ENCODE data around the gene ATP2A1.
A peak's percentile ranks its signal among the peaks of the same experiment; 100 is the strongest.
"Not testable (repeated sequence)": the region's sequence is repeated elsewhere in the genome, so short reads cannot be mapped to it uniquely, and the experiment has no call there.

The ATP2A1 gene

DNA sequence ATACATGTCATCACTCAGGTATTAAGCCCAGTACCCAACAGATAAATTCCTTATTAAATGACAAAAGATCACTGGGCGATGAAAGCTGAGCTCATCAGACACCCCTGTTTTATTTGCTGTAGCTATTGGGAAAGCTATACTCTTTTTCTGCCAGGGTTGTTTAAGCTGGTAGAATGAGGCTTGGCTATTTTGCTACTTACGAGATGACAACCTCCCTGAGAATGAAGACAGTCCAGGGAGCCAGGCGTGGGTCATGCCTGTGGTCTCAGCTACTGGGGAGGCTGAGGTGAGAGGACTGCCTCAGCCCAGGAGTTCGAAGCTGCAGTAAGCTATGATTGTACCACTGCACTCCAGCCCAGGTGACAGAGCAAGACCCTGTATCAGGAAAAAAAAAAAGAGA lies 19.0 kb upstream of the ATP2A1 start:
- DNase-seq (ENCODE audit: low read depth) = no peak

DNA sequence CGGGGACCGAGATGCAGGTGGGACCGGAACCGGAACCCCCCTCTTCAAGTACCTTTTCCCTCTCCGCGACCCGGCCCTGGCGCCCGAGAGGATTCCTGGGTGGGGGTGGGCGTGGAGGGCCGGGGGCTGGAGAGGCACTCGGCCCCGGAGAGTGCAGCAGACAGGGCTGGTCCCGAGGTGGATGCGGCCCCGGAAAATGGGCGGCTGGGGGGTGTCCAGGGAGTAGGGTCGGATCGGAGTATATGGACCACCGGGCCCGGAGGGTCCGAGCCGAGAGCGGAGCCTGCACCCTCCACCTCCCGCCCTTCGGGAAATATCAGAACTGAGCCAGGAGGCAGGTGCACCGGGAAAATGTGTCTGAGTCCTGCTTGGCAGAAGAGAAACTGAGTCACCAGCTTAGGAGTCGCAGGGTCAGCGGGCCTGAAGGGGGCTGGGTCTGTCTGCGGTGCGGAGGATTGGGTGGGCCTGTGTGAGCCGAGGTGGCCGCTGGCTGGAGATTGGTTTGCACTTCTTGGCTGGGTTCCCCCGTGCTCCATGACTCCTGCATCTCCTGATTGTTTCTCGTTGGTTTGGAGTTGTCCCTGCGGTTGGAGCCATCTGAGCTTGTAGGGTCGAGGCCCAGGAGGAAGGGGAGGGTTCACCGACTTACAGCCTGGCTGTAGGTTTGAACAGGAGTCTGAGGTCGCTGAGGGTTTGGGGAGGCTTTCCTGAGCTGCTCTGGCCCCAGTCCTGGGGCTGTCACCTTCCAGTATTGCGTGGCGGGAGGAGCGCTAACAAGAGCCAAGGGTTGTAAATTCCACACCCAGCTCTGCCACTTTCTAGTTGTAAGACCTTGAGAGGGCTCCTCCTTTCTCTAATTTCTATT lies 14.1 kb upstream of the ATP2A1 start:
- DNase-seq (ENCODE audit: low read depth) = no peak

DNA sequence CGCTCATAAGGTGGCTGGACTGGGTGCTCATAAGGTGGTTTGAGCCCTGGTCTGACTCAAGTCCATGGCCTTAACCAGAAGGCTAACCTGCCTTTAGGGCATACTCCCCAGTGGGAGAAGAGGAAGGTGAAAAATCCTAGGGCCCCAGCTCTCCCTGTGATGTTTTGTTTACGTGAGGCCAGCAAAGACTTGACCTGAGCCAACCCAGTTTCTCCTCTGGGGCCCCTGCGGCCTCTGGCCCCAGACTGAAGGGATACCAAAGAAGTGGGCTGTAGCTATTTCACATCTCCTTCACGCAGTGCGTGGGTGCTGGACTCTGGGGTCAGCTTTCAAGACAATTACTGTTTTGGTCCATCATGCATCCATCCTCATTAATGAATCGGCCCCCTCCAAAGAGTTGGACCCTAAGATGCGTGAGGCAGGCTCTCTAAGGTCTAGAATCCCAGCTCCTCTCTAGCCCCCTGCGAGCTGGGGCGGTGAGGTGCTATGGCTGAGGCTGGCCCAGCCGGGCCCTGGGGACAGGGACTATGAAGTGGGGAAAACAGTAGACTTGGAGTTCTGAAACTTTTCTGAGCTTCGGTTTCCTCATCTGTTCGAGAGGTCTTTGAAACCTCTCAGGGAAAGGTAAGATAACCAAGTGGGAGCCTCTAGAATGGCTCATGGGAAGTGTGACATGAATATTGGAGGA lies 13.1 kb upstream of the ATP2A1 start:
- DNase-seq (ENCODE audit: low read depth) = no peak

DNA sequence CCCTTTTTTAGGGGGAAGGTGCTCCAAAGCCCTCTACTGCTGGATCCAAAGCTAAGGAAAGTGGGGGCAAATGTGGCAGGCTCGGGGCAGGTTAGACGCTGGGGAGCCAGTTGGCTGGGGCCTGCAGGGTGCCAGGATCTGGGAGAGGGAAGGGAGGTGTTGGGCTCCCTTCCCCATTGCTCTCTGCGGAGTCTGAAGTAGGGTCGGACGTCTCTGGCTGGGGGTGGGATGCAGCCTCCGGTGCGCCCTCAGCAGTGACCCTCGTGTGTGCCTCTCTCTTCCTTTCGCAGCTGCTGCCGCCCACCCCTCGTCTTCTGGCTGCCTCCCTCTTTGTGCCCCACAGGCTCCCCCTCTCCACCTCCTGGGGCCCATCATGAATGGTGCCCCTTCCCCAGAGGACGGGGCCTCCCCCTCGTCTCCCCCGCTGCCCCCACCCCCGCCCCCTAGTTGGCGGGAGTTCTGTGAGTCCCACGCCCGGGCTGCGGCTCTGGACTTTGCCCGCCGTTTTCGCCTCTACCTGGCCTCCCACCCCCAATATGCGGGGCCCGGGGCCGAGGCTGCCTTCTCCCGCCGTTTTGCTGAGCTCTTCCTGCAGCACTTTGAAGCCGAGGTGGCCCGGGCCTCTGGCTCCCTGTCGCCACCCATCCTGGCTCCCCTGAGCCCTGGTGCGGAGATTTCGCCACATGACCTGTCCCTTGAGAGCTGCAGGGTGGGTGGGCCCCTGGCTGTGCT lies 12.4 kb upstream of the ATP2A1 start:
- no peak for DNase-seq (ENCODE audit: low read depth)

DNA sequence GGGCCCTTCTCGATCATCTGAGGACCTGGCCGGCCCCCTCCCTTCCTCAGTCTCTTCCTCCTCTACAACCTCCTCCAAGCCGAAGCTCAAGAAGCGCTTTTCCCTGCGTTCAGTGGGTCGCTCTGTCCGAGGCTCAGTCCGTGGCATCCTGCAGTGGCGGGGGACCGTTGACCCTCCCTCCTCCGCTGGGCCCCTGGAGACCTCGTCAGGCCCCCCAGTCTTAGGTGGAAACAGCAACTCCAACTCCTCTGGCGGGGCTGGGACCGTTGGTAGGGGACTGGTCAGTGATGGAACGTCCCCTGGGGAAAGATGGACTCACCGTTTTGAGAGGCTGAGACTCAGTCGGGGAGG lies 11.9 kb upstream of the ATP2A1 start:
- no peak for DNase-seq (ENCODE audit: low read depth)

DNA sequence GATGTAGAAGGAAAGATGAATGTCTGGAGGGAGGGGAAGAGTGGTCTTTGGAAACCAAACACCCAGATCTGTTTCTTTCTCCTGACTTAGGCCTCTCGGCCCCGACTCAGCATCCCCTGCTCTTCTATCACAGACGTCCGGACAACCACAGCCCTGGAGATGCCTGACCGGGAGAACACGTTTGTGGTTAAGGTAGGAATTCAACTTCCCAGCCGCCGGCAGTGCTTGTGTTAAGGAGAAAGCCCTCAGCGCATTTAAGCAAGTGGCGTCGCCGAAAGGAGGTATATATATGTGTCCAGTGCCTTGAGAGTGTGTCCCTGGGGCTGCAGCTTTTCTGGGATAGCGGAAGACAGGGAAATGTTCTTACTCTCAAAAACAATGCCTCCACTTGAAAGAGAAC lies 11.0 kb upstream of the ATP2A1 start:
- no peak for DNase-seq (ENCODE audit: low read depth)

DNA sequence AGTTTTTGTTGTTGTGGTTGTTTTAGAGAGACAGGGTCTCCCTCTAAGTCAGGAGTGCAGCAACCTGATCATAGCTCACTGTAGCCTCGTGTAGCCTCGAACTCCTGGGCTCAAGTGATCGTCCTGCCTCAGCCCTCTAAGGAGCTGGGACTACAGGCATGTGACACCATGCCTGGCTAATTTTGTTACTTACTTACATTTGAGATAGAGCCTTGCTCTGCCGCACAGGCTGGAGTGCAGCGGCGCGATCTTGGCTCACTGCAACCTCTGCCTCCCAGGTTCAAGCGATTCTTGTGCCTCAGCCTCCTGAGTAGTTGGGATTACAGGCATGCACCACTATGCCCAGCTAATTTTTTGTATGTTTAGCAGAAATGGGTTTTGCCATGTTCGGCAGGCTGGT lies 10.6 kb upstream of the ATP2A1 start:
- DNase-seq (ENCODE audit: low read depth) = not testable (repeated sequence)

DNA sequence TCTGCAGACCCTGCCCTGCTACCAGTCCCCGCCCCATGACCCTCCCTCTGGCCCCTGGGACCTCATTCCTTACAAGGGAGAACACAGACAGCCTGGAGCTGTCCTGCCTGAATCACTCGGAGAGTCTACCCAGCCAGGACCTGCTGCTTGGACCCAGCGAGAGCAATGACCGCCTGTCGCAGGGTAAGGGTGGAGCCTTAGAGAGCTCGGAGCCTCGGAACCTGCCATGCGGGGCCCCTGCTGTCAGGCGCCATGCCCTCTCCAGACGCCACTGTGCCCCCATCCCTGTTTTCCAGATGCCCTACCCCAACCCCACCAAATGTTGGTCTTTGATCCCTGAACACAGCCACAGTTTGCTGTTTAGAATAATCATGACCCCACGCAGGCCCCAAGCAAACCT lies 9.1 kb upstream of the ATP2A1 start:
- no peak for DNase-seq (ENCODE audit: low read depth)

DNA sequence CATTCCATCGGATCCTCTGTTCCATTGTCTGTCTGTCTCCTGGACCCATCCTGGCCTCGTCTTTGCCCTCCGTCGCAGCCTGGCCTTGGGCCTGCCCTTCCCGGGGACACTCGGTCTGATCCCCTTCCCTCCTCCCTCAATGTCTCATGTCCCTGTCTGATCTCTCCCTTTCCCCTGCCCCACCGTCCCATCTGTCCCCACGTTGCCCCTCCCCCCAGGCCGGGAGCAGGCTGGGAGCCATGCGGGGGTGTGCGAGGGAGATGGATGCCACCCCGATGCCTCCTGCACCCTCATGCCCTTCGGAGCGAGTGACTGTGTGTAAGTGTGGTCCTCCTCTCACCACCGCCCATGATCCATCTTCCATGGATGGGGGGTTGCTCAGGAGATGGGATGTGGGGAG lies 5.3 kb upstream of the ATP2A1 start:
- DNase-seq (ENCODE audit: low read depth) = no peak

DNA sequence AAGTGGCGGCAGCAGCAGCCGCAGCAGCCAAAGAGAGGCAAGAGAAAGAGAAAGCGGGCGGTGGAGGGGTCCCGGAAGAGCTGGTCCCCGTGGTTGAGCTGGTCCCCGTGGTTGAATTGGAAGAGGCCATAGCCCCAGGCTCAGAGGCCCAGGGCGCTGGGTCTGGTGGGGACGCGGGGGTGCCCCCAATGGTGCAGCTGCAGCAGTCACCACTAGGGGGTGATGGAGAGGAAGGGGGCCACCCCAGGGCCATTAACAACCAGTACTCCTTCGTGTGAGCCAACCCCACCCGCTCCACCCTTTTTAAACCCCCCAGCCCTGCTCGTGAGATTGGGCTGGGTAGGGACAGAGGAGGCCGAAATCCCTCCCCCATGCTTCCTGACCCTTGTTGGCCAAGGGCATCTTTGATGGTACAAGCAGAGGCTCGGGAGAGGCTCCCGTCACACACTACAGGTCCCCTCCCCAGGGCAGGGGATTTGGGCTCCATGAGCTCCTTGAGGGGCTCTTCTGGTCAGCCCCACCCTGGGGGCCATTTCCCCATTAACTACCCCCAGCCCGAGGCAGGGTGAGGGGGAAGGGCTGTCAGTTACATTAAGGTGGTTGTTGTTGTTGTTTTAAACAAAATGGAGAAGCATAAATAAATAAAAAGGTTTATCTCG lies 4.6 kb upstream of the ATP2A1 start:
- peak; percentile 33 for DNase-seq (ENCODE audit: low read depth)

DNA sequence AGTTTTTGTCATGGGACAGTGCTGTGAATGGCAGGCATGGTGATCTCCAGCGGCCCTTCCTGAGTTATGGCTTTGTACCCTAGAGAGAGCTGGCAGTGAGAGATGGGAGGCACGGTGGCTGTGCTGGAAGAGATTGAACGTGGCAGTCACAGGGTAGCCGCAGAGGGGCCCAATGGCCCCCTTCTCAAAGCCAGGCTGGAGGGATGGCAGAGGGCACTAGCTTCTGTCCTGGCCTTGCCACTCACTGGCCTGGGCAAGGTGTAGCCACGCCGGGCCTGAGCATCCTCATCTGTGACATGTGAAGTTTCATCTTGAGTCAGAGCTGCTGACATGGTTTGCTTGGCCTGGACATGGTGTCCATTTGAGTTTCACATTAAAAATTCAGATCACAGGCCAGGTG lies 3.9 kb upstream of the ATP2A1 start:
- DNase-seq (ENCODE audit: low read depth) = no peak

DNA sequence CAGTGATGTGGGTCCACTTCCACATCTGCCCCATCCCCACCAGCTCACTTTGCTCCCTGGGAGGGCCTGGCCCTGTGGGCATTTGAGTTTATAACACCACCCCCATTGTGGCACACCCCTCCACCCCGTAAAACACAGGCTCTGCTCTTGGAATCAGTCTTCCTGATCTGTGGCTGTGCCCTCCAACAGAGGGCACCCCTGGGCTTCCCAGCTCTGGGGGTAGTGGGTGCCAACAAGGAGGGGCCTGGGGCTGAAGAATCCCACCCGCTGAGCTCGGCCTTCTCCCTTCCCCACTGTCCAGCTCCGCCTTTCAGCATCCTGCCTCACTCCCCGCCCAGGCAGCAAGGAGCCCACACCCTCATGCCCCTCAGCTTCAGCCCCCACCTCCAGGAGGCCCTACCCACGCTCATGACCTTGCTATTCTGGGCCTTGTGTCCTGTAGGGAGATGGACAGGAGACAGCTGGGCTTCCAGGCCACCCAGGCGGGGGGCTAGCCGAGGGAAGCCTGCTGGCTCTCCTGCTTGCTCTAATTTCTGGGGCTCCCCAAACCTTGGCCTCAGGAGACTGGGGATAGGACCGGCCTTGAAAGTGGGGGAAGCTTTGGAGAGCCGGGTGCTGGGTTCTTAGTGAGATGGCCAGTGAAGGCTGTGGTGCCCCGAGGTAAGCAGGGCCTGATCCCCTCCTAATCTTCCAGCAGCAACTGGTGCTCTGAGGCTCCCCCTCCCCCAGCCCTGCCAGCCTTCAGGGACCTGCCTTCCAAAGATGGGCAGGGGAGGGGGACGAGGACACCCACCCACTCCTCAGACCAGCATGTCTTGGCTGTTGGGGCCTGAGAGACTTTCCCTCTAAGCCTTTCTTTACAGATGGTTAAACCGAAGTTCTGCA lies 2.9 kb upstream of the ATP2A1 start:
- DNase-seq (ENCODE audit: low read depth) = no peak

DNA sequence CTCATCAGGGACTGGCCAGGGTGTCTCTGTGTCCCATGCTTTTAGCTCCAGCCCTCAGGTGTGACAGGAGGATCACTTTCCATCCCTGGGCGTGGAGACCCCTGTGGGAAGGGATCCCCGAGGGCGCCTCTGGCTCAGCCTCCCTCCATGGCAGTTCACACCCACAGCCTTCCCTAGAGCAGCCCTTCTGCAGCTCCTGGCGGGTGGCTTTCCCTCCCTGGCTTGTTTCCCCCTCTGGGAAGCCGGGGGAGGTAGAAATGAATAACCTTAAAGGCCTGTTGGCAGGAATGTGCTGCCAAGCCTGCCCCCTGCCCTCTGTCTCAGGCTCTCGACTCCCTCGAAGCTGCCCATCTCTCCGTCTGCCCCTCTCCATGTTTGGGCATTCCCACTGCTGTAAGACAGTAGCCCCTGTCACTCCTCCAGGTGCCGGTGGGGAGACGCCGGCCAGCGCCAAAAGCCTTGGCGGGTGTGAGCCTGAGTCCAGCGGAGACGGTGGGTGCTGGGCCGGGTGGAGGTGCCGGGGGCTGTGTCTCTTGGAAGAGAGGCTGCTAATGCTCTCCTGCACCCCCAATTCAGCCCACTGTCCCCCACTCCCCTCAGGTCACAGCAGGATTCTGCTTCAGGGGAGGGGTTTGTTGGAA lies 2.1 kb upstream of the ATP2A1 start:
- no peak for DNase-seq (ENCODE audit: low read depth)

DNA sequence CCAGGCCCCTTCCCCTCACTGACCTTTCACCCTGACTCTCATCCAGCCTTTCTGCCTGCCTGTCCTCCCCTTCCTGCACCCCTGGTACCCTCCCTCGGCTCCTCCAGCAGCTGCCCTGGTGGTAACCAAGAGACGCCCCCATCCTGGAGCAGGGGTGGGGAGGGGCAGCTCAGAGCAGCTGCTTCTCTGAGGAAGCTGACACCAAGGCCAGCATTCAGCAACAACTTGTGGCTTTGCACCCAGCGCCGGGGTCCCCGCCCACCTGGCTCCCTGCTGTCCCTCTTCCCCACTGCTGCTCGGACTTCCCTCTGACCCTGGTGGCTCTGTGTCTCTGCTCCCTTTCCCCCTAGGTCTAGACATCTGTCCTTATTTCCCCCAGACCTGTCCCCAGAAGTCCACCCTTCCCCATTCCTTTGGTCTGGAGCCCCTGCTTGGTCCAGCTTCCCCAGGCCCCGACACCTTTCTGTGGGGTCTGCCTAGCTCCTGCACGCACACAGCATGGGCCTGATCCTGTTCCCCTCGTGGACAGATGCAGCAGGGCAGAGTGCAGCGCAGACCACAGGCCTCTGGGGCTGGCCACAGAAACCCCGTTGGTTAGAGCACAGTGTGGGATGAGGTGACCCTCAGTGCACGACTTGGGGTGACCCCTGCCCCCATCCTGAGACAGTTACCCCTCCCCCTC lies 1.2 kb upstream of the ATP2A1 start:
- DNase-seq (ENCODE audit: low read depth) = no peak

DNA sequence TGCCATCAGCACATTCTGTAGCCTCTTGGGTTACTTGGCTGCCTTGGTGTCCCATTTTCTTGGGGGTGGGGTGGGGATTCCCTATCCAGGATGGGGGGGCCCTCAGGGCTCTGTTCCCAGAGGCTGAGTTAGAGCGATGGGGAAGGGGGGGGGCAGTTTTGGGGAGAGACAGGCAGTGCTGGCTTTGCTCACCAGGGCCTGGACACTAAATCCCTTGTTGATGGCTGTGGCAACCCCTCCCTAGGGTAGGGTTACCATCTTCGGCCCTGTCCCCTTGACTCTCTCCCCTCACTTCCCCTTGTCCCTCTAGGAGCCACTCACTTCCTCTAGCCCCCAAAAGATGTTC lies 660 bp upstream of the ATP2A1 start:
- no peak for DNase-seq (ENCODE audit: low read depth)

DNA sequence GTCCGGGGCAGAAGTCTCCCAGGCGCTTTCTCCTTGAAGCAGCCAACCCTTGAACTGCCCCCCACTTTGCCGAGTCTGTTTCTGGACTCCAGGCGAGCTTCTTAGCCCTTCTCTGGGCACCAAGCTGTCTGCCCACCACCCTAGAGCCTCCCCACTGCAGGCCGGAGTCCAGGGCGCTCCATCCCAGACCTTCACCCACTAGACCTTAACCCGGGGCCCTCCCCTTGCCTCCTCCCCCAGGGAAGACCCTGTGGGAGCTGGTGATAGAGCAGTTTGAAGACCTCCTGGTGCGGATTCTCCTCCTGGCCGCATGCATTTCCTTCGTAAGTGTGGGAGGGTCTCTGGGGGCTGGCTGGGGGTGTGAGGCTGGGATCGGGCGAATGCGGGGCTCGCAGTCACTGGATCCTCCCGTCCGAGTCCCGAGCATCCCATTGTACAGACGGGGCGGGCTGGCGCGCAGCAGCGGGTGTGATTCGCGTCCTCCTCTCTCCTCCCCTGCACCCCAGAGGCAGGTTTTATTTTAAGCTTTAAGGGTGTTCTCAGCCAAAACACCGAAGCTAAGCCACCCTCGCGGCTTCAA lies 1.1 kb downstream of the ATP2A1 start:
- no peak for DNase-seq (ENCODE audit: low read depth)

DNA sequence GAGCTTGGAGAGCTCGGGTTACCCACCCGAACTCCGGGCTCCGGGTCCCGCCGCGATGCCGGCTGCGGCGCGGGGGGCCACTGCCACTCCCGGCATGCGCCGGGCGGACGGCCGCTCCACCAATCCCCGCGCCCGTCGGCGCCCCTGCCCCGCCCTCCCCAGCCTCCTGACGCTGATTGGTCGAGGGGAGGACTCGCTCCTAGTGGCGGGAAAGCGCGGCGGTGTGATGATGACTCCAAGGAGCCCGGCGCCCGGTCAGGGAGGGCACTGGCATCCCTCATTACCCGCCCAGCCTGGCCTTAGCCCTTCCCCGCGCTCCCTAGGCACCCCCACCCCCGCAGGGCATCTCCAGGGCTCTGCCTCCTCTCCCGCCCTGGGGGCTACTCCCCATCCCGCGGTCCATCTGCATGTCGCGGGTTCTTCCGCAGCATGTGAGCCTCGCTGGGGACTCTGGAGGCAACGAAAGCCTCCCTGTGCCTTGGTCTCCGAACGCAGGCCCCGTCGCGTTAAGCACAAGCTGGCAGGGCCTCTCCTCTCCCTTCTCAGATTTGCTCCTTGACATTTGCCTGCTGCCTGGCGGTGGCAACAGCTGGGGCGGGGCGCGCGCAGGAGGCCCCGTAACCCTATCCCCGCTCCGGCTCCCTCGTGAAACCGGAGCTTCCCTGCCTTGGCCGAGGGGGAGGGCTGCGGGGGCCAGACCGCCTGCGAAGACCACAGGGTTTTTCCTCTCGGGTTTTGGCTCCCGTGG lies 1.7 kb downstream of the ATP2A1 start:
- DNase-seq (ENCODE audit: low read depth) = peak; percentile 90

DNA sequence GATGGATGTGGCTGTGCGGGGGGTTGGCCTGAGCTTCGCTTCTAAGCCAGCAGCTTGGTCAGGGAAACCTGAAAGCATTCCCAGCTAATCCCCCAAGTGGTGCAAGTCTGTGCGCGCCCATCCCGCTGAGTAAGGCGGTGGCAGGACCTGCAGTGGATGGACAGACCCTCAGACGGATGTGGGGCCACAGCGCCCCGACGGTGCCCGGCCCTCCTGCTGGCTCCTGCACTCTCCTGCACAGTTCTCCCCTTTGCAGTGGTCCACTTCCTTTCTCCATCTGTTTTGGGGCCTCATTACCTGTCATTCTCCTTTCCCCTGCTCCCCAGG lies 2.3 kb downstream of the ATP2A1 start:
- DNase-seq (ENCODE audit: low read depth) = no peak

DNA sequence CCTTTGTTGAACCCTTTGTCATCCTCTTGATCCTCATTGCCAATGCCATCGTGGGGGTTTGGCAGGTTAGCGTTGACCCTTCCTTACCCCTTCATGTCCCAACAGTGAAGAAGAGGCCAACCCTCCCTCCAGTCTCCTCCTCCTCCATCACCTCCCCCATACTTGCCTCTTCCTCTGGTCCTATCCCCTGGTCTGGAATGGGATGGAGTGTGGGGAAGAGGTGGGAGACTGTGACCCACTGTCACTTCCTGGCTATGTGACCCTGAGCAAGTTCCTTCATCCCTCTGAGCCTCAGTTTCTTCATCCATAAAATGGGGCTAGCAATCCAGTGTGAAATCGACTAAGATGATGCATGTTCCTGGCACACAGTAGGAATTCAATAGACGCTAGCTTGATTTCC lies 2.7 kb downstream of the ATP2A1 start:
- no peak for DNase-seq (ENCODE audit: low read depth)

DNA sequence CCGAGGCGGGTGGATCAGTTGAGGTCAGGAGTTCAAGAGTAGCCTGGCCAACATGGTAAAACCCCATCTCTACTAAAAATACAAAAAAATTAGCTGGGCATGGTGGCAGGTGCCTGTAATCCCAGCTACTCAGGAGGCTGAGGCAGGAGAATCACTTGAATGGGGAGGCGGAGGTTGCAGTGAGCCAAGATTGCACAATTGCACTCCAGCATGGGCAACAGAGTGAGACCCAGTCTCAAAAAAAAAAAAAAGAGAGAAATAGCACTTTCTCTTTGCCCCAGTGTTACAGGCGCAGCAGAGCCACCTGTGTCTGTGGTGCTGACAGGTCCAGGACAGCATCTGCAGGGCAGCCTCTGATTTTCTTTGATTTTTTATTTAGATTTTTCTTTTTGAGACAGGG lies 3.3 kb downstream of the ATP2A1 start:
- not testable (repeated sequence) for DNase-seq (ENCODE audit: low read depth)

Data from stimulated activated CD8-positive, alpha-beta memory T cell treated with anti-CD3 and anti-CD28 coated beads, Interleukin-4, amount 100 ng/mL, for 24 hours (primary cell).